Measurements from ENCODE around the gene LAP3.

- TF ChIP-seq CTCF (IDR thresholded peaks at IDR 0.05; ENCODE audit: low read depth, low read length, missing input control) (no peak), SP1 (IDR thresholded peaks at IDR 0.05) (no peak), ATF3 (IDR thresholded peaks at IDR 0.05) (no peak), MAX (IDR thresholded peaks at IDR 0.05) (no peak), YY1 (IDR thresholded peaks at IDR 0.05) (no peak), REST (IDR thresholded peaks at IDR 0.05) (no peak), JUND (IDR thresholded peaks at IDR 0.05) (no peak), FOXA1 (IDR thresholded peaks at IDR 0.05) (no peak), GABPA (IDR thresholded peaks at IDR 0.05 in 1 of 2, conservative IDR thresholded peaks at IDR 0.05 in 1 of 2) (no peak), ZBTB33 (IDR thresholded peaks at IDR 0.05) (no peak), RXRA (IDR thresholded peaks at IDR 0.05) (no peak), RAD21 (IDR thresholded peaks at IDR 0.05) (no peak), TAF1 (conservative IDR thresholded peaks at IDR 0.05) (no peak), EGR1 (IDR thresholded peaks at IDR 0.05; ENCODE audit: low read depth in 2 of 2) (no peak)
Observed at GRCh38 chr4:17657090-17657489, 80.1 kb downstream of the LAP3 start.
